ENCODE data around the gene IRAG1.

Gene IRAG1

GRCh38 chr11:10664496-10664895, 29.1 kb downstream of the IRAG1 start:
- DNase-seq = no peak

GRCh38 chr11:10663990-10664389, 29.6 kb downstream of the IRAG1 start:
- DNase-seq = no peak

- DNase-seq = no peak
Measured at GRCh38 chr11:10663365-10663764, 30.2 kb downstream of the IRAG1 start.

- no peak for DNase-seq
Measured at GRCh38 chr11:10660323-10660722, 33.2 kb downstream of the IRAG1 start.

GRCh38 chr11:10659339-10660216, 34.0 kb downstream of the IRAG1 start:
- no peak for DNase-seq

GRCh38 chr11:10658621-10659338, 34.8 kb downstream of the IRAG1 start:
- DNase-seq = no peak

GRCh38 chr11:10657308-10658271, 36.0 kb downstream of the IRAG1 start:
- DNase-seq = no peak

GRCh38 chr11:10655943-10656576, 37.5 kb downstream of the IRAG1 start:
- DNase-seq = no peak

GRCh38 chr11:10655227-10655626, 38.3 kb downstream of the IRAG1 start:
- no peak for DNase-seq

GRCh38 chr11:10654811-10655150, 38.8 kb downstream of the IRAG1 start:
- DNase-seq = no peak

- DNase-seq = no peak
Measured at GRCh38 chr11:10653946-10654810, 39.4 kb downstream of the IRAG1 start.

GRCh38 chr11:10653261-10653660, 40.3 kb downstream of the IRAG1 start:
- DNase-seq = no peak

- DNase-seq = no peak
Measured at GRCh38 chr11:10651656-10652361, 41.7 kb downstream of the IRAG1 start.

GRCh38 chr11:10650630-10651029, 42.9 kb downstream of the IRAG1 start:
- DNase-seq = no peak

GRCh38 chr11:10650166-10650565, 43.4 kb downstream of the IRAG1 start:
- DNase-seq = no peak

GRCh38 chr11:10648871-10649270, 44.7 kb downstream of the IRAG1 start:
- DNase-seq = no peak

GRCh38 chr11:10646681-10647355, 46.7 kb downstream of the IRAG1 start:
- no peak for DNase-seq

GRCh38 chr11:10646005-10646404, 47.5 kb downstream of the IRAG1 start:
- no peak for DNase-seq

GRCh38 chr11:10645212-10645795, 48.3 kb downstream of the IRAG1 start:
- DNase-seq = no peak

Data from cerebellar nuclear complex (tissue), 1 donor.